HepG2 (cell line): Measurements from ENCODE around the gene WDR82. TPM values are rescaled to one million over a fixed set of nuclear protein-coding genes. Genes with fewer than 3 reads are reported as not detected.

Source experiments
- ATAC-seq: fragments of 200-7000 bp; cut with Tn5 transposase; 3 replicates; pipeline ENCODE4 v1.9.1; 2020; ENCODE audit warnings: mild to moderate bottlenecking, moderate library complexity
- BruUV-seq: library from RNA; stranded (reverse); fragments of 400-500 nt; replicated peaks from 2 replicates; lab custom pipeline; 2021; lab: Mats Ljungman, UMichigan
- CTCF ChIA-PET: fragments of 300-600 bp; formaldehyde crosslinking; extraction: SDS; loops from one replicate; lab custom pipeline; 2021; ENCODE audit warnings: low total read pairs, inconsistent platforms, low intra/inter-chr PET ratio; lab: Yijun Ruan, JAX
- POLR2A ChIA-PET: fragments of 350-600 bp; sonication (Branson Sonifier 250); formaldehyde crosslinking; loops from one replicate; lab custom pipeline; 2020; ENCODE audit warnings: antibody characterized with exemption, inconsistent platforms; lab: Yijun Ruan, JAX
- DNase-seq: peaks from one replicate; pipeline ENCODE4 v3.0.0-alpha.2; 2015; ENCODE audit warnings: low spot score
- FAIRE-seq: peaks from 3 replicates; lab custom pipeline; 2011; peaks lifted over from hg19 to GRCh38; lab: Jason Lieb, UNC
- H2AFZ ChIP-seq: one replicate; pipeline ENCODE4 v1.6.1; 2011; ENCODE audit warnings: low read length, inconsistent platforms
- H3K27ac ChIP-seq: fragments of 300-600 bp; 3 replicates; pipeline ENCODE4 v1.8.0; 2011; ENCODE audit warnings: mixed run types, mild to moderate bottlenecking, mixed read lengths, low read length, inconsistent platforms; ENCODE audit not compliant: insufficient read depth; ENCODE audit errors: extremely low read length
- H3K27me3 ChIP-seq, 2 experiments: fragments of 200-600 bp in 1 of 2; 2 replicates in 1 of 2; 3 replicates in 1 of 2; pipeline versions ENCODE4 v1.6.0 to v1.8.0; 2011; ENCODE audit warnings: low read length in 2 of 2, mild to moderate bottlenecking in 2 of 2, moderate library complexity in 2 of 2, inconsistent platforms in 1 of 2; ENCODE audit not compliant: insufficient read depth in 2 of 2, control insufficient read depth in 1 of 2
- H3K36me3 ChIP-seq, 2 experiments: fragments of 200-600 bp in 1 of 2; replicated peaks in 1 of 2; 2 replicates in 1 of 2; 3 replicates in 1 of 2; pipeline versions ENCODE4 v1.5.1 to v1.8.0; 2011; ENCODE audit warnings: low read length in 2 of 2, inconsistent platforms in 1 of 2; ENCODE audit not compliant: insufficient read depth in 2 of 2, control insufficient read depth in 1 of 2
- H3K4me1 ChIP-seq: 2 replicates; pipeline ENCODE4 v1.5.1; 2012; ENCODE audit warnings: low read length, inconsistent platforms; ENCODE audit not compliant: insufficient read depth
- H3K4me2 ChIP-seq: 2 replicates; pipeline ENCODE4 v1.6.0; 2011; ENCODE audit warnings: low read depth, low read length, inconsistent platforms
- H3K4me3 ChIP-seq, 3 experiments: fragments of 200-600 bp in 1 of 3; sonication (generic), shearing (Covaris generic) in 1 of 3; replicated peaks in 1 of 3; 2 replicates each; pipeline ENCODE4 v1.5.1; 2011 to 2016; ENCODE audit warnings: low read length in 3 of 3, inconsistent platforms in 2 of 3, low read depth in 2 of 3, mild to moderate bottlenecking in 2 of 3, control low read depth in 1 of 3, mixed read lengths in 1 of 3; ENCODE audit not compliant: insufficient read depth in 1 of 3
- H3K79me2 ChIP-seq: one replicate; pipeline ENCODE4 v1.6.1; 2011; ENCODE audit warnings: low read length, inconsistent platforms; ENCODE audit not compliant: insufficient read depth
- H3K9ac ChIP-seq: 2 replicates; pipeline ENCODE4 v1.6.0; 2011; ENCODE audit warnings: mild to moderate bottlenecking, low read depth, low read length, inconsistent platforms; ENCODE audit not compliant: insufficient read depth
- H3K9me3 ChIP-seq: 2 replicates; pipeline ENCODE4 v1.5.1; 2012; ENCODE audit warnings: mild to moderate bottlenecking, low read length
- H4K20me1 ChIP-seq: 2 replicates; pipeline ENCODE4 v1.6.0; 2011; ENCODE audit warnings: inconsistent platforms, mild to moderate bottlenecking, low read length, moderate library complexity; ENCODE audit not compliant: insufficient read depth
- CBFB ChIP-seq: sonication (generic); formaldehyde crosslinking; IDR thresholded peaks from 2 replicates; pipeline ENCODE4 v1.4.0; 2020; ENCODE audit warnings: missing genetic modification reagents
- DPF2 ChIP-seq: sonication (generic); formaldehyde crosslinking; IDR thresholded peaks from 2 replicates; pipeline ENCODE4 v1.4.0; 2020; ENCODE audit warnings: mild to moderate bottlenecking, low read depth, missing genetic modification reagents, borderline replicate concordance
- FOXK1 ChIP-seq: sonication (generic); formaldehyde crosslinking; IDR thresholded peaks from 2 replicates; pipeline ENCODE4 v1.4.0; 2020; ENCODE audit warnings: low read depth, missing genetic modification reagents, borderline replicate concordance
- GRHL1 ChIP-seq: sonication (generic); formaldehyde crosslinking; conservative IDR thresholded peaks from 2 replicates; pipeline ENCODE4 v1.8.0; 2022; ENCODE audit warnings: missing genetic modification reagents
- IRF1 ChIP-seq: sonication (generic); formaldehyde crosslinking; IDR thresholded peaks from 2 replicates; pipeline ENCODE4 v1.4.0; 2020; ENCODE audit warnings: low read depth, mild to moderate bottlenecking, missing genetic modification reagents
- JDP2 ChIP-seq: sonication (generic); formaldehyde crosslinking; IDR thresholded peaks from 2 replicates; pipeline ENCODE4 v1.8.1; 2022; ENCODE audit warnings: missing genetic modification reagents, borderline replicate concordance
- JUN ChIP-seq: sonication (generic); formaldehyde crosslinking; IDR thresholded peaks from 2 replicates; pipeline ENCODE4 v1.4.0; 2020; ENCODE audit warnings: mild to moderate bottlenecking, missing genetic modification reagents
- PBX2 ChIP-seq: IDR thresholded peaks from 2 replicates; pipeline ENCODE4 v1.6.1; 2016; ENCODE audit warnings: control low read depth
- PPARG ChIP-seq: conservative IDR thresholded peaks from 2 replicates; pipeline ENCODE4 v1.6.1; 2016; ENCODE audit warnings: missing biosample characterization, missing genetic modification reagents
- REL ChIP-seq: sonication (generic); formaldehyde crosslinking; conservative IDR thresholded peaks from 2 replicates; pipeline ENCODE4 v1.8.0; 2022; ENCODE audit warnings: mild to moderate bottlenecking, missing genetic modification reagents, moderate library complexity
- TBP ChIP-seq: sonication (generic); formaldehyde crosslinking; IDR thresholded peaks from 2 replicates; pipeline ENCODE4 v1.5.0; 2020; ENCODE audit warnings: missing genetic modification reagents
- TEAD2 ChIP-seq: sonication (generic); formaldehyde crosslinking; IDR thresholded peaks from 2 replicates; pipeline ENCODE4 v1.9.0; 2021; ENCODE audit warnings: missing genetic modification reagents
- YY1 ChIP-seq: IDR thresholded peaks from 2 replicates; pipeline ENCODE4 v1.6.1; 2011; ENCODE audit warnings: low read length, low read depth, moderate library complexity, mild to moderate bottlenecking; ENCODE audit not compliant: insufficient read depth, insufficient replicate concordance
- ZFP36 ChIP-seq: fragments of 150-350 bp; IDR thresholded peaks from 2 replicates; pipeline ENCODE4 v1.6.1; 2018; ENCODE audit warnings: borderline replicate concordance, low read length, low read depth; ENCODE audit not compliant: partially characterized antibody
- ZNF10 ChIP-seq: sonication (generic); formaldehyde crosslinking; IDR thresholded peaks from 2 replicates; pipeline ENCODE4 v1.4.0; 2020; ENCODE audit warnings: mild to moderate bottlenecking, low read depth, missing genetic modification reagents, borderline replicate concordance
- ZNF781 ChIP-seq: sonication (generic); formaldehyde crosslinking; IDR thresholded peaks from 2 replicates; pipeline ENCODE4 v1.5.1; 2020; ENCODE audit warnings: borderline replicate concordance, mild to moderate bottlenecking, missing genetic modification reagents; ENCODE audit errors: not compliant biosample characterization
- WGBS: methylation state at CpG from one replicate; pipeline ENCODE4 v1.1.6; 2017; ENCODE audit warnings: low lambda C conversion rate; 5-methylcytosine and 5-hydroxymethylcytosine counted together
- in situ Hi-C: cut with HindIII; loops from 2 replicates; pipeline ENCODE4 v1.10.0; 2017; ENCODE audit warnings: low pct_unique_long_range_greater_than_20kb; ENCODE audit not compliant: extremely low pct_ligation_motif_present
- intact Hi-C: fragments of 100-400 bp; cut with micrococcal nuclease; formaldehyde crosslinking; loops from one replicate; pipeline ENCODE4 v1.10.0; 2022; ENCODE audit not compliant: unreplicated experiment
- polyA plus RNA-seq, 8 experiments: library from polyadenylated mRNA; depleted of rRNA in 3 of 8; stranded (reverse) in 7 of 8; unstranded in 1 of 8; fragments of >200 nt; fragmentation: Illumina TruSeq in 4 of 8; extraction: Trizol in 4 of 8; gene quantifications; 2 replicates each; pipeline versions ENCODE4 v1.2.1 to v1.2.3, GENCODE V29; 2011 to 2016; ENCODE audit warnings: low read depth in 4 of 8, missing spikeins in 1 of 8, mixed read lengths in 1 of 8; ENCODE audit not compliant: insufficient read depth in 1 of 8
- total RNA-seq, 5 experiments: library from RNA; depleted of rRNA; stranded (reverse); fragments of >200 nt; fragmentation: Illumina TruSeq; extraction: Trizol; gene quantifications; 2 replicates each; pipeline ENCODE4 v1.2.3, GENCODE V29; 2016; ENCODE audit warnings: low read depth in 1 of 5

The WDR82 gene
- total and polyA plus RNA-seq, 2 of the 13 experiments (the other 11 are each of a cell fraction or from before 2014, with no cell fraction given) = 39.1 to 59.5 TPM

- TF ChIP-seq DPF2 (CRISPR knock-in tag) = no peak
Measured at GRCh38 chr3:52213901-52214300, 64.5 kb downstream of the WDR82 start (continued).

- no peak overlapping the region for H3K9ac ChIP-seq
- H3K4me1 ChIP-seq = peaks cover 66% of the 10 kb centered on the region
- CTCF ChIA-PET = no interaction called here
- H3K27ac ChIP-seq = no peak overlapping the region
- ATAC-seq (no peak), FAIRE-seq (no peak), DNase-seq (no peak)
- no peak overlapping the region for H2AFZ ChIP-seq
- H3K36me3 ChIP-seq = peaks cover 20 to 56% of the 10 kb centered on the region in 2 experiments; a peak in 4 of 5 replicates
- H3K9me3 ChIP-seq = no peaks in the 10 kb centered on the region
- no peaks in the 10 kb centered on the region for H3K27me3 ChIP-seq
- BruUV-seq = no TSS peak
- in situ Hi-C loops = no loop called here
- POLR2A ChIA-PET = no interaction called here
- WGBS = 72% methylated on average over 8 of the region's 8 CpGs
- no peaks in the 10 kb centered on the region for H4K20me1 ChIP-seq
- H3K4me2 ChIP-seq = no peak overlapping the region
- intact Hi-C loops = no loop called here
- H3K4me3 ChIP-seq = no peak overlapping the region
- no peaks in the 10 kb centered on the region for H3K79me2 ChIP-seq
- no peak for TF ChIP-seq ZFP36
- no peak for TF ChIP-seq PBX2 (CRISPR knock-in tag)
- TF ChIP-seq JDP2 (CRISPR knock-in tag) = no peak
- no peak for TF ChIP-seq PPARG
- TF ChIP-seq REL (CRISPR knock-in tag) = no peak
- TF ChIP-seq JUN (CRISPR knock-in tag) = no peak
- no peak for TF ChIP-seq YY1
- TF ChIP-seq FOXK1 (CRISPR knock-in tag) = no peak
- no peak for TF ChIP-seq TBP
- no peak for TF ChIP-seq GRHL1 (CRISPR knock-in tag)
- no peak for TF ChIP-seq DPF2 (CRISPR knock-in tag)
- no peak for TF ChIP-seq ZNF781
- no peak for TF ChIP-seq IRF1 (CRISPR knock-in tag)
- TF ChIP-seq ZNF10 (CRISPR knock-in tag) = no peak
- no peak for TF ChIP-seq TEAD2 (CRISPR knock-in tag)
- TF ChIP-seq CBFB (CRISPR knock-in tag) = no peak
Measured at GRCh38 chr3:52213005-52213404, 65.4 kb downstream of the WDR82 start.
